Smooth muscle cell (in vitro differentiated cells): ENCODE measurements around the gene MEN1. TPM values are rescaled to one million over a fixed set of nuclear protein-coding genes. Genes with fewer than 3 reads are reported as not detected.

Source experiments
- DNase-seq: peaks from one replicate; lab custom pipeline; 2025; ENCODE audit not compliant: unreplicated experiment; lab: John Stamatoyannopoulos, UW
- H2AFZ ChIP-seq: fragments of 200-600 bp; sonication (generic); 2 replicates; pipeline ENCODE4 v1.6.0; 2016; ENCODE audit warnings: antibody characterized with exemption, low read depth, mild to moderate bottlenecking
- H3F3A ChIP-seq: fragments of 200-600 bp; sonication (generic); 2 replicates; pipeline ENCODE4 v1.6.0; 2017; ENCODE audit warnings: antibody characterized with exemption, low read depth
- H3K27ac ChIP-seq: fragments of 200-600 bp; sonication (generic); 2 replicates; pipeline ENCODE4 v1.5.1; 2016; ENCODE audit warnings: low read depth, mild to moderate bottlenecking
- H3K27me3 ChIP-seq: fragments of 200-600 bp; sonication (generic); 2 replicates; pipeline ENCODE4 v1.6.1; 2016; ENCODE audit warnings: low read depth, mild to moderate bottlenecking
- H3K36me3 ChIP-seq: fragments of 200-600 bp; sonication (generic); 2 replicates; pipeline ENCODE4 v1.5.1; 2016; ENCODE audit warnings: low read depth
- H3K4me1 ChIP-seq: fragments of 200-600 bp; sonication (generic); 2 replicates; pipeline ENCODE4 v1.5.1; 2016; ENCODE audit warnings: low read depth
- H3K4me2 ChIP-seq: fragments of 200-600 bp; sonication (generic); 2 replicates; pipeline ENCODE4 v1.6.0; 2016; ENCODE audit warnings: mild to moderate bottlenecking
- H3K4me3 ChIP-seq: fragments of 200-600 bp; sonication (generic); 2 replicates; pipeline ENCODE4 v1.5.1; 2016; ENCODE audit warnings: mild to moderate bottlenecking
- H3K79me2 ChIP-seq: fragments of 200-600 bp; sonication (generic); 2 replicates; pipeline ENCODE4 v1.6.0; 2016; ENCODE audit warnings: low read depth, mild to moderate bottlenecking
- H3K9ac ChIP-seq: fragments of 200-600 bp; sonication (generic); 2 replicates; pipeline ENCODE4 v1.6.0; 2016; ENCODE audit warnings: low read depth
- H3K9me3 ChIP-seq: fragments of 200-600 bp; sonication (generic); replicated peaks from 2 replicates; pipeline ENCODE4 v1.5.1; 2016; ENCODE audit warnings: low read depth
- H4K20me1 ChIP-seq: fragments of 200-600 bp; sonication (generic); 2 replicates; pipeline ENCODE4 v1.6.0; 2016; ENCODE audit warnings: low read depth
- CTCF ChIP-seq: fragments of 200-600 bp; sonication (generic); IDR thresholded peaks from 2 replicates; pipeline ENCODE4 v1.5.1; 2017; ENCODE audit warnings: borderline replicate concordance, mild to moderate bottlenecking, antibody characterized with exemption; ENCODE audit not compliant: insufficient read depth, poor library complexity, severe bottlenecking
- WGBS: methylation state at CpG from one replicate; pipeline ENCODE4 v1.1.7; 2016; ENCODE audit warnings: low lambda C conversion rate; 5-methylcytosine and 5-hydroxymethylcytosine counted together
- polyA plus RNA-seq: library from polyadenylated mRNA; unstranded; fragments of >200 nt; fragmentation: Nextera tagmentation; extraction: Ambion mirVana; gene quantifications from 2 replicates; pipeline ENCODE4 v1.2.1, GENCODE V29; 2016
- total RNA-seq: library from RNA; depleted of rRNA; stranded (reverse); fragments of >200 nt; gene quantifications from 2 replicates; pipeline ENCODE4 v1.2.3, GENCODE V29; 2014

MEN1 gene
- total and polyA plus RNA-seq, 2 experiments from 2014 or later, result 11.6 to 37.3 TPM

DNA sequence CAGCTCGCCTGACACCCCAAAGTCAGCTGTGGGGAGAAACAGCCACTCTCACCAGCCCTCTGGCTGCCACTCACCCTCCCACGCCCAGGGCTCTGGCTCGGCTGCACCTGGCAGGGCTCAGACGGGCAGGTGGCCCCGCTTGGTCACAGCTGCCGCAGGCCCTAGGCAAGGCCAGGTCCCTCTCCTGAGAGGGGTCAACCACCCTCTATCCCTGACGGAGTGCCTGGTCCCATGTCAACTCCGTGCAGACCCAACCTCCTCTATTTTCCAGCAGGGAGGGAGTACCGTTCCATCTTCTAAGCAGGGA lies 9.2 kb downstream of the MEN1 start:
- no peak overlapping the region for H2AFZ ChIP-seq
- TF ChIP-seq CTCF, result no peak
- no peak overlapping the region for H3K4me3 ChIP-seq
- H4K20me1 ChIP-seq, result no peaks in the 10 kb centered on the region
- no peaks in the 10 kb centered on the region for H3K79me2 ChIP-seq
- no peaks in the 10 kb centered on the region for H3K9me3 ChIP-seq
- no peak for DNase-seq
- H3K27me3 ChIP-seq, result no peaks in the 10 kb centered on the region
- 94% methylated on average over 9 of the region's 9 CpGs for WGBS
- H3K27ac ChIP-seq, result no peak overlapping the region
- H3K9ac ChIP-seq, result no peak overlapping the region
- peaks cover 7% of the 10 kb centered on the region for H3F3A ChIP-seq
- H3K4me2 ChIP-seq, result no peak overlapping the region
- H3K4me1 ChIP-seq, result peaks cover 12% of the 10 kb centered on the region
- H3K36me3 ChIP-seq, result no peaks in the 10 kb centered on the region

DNA sequence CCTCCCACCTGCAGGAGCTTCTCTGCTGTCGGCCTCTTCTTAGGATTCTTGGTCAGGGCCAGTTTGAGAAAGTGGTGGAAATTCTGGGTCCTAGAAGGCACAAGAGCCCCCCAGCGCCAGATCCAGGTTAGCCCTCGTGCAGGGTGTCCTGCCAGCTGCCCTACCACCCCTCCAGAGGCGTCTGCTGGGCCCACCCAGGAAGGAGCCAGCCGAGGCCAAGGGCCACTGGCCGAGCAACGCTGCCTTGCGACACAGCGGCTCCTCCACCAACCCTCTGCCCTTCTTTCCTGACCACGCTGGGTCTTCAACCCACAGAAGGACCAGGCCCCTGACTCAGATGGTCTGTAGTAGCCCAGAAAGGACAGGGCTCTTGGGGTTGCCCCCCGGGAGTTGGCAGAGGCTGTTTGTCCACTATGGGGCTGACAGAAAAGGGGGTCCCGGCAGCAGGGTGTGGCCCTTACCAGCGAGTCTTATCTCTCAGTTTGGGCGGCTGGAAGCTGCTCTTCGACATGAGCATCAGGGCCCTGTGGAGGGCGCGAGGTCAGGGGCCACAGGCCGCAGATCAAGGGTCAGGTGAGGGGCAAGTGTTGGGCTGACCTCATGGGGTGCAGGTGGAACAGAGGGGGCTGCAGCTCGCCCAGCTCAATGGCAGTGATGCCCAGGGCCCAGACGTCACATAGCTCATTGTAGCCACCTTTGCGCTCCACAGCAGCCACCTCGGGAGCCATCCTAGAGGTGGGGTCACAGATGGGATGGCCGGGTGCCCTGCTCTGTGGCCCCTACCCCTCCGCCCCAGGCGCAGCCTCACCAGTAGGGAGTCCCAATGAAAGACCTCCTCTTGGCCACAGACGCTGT lies 9.8 kb downstream of the MEN1 start:
- Histone ChIP-seq H4K20me1 (no peaks in the 10 kb centered on the region), H2AFZ (no peak overlapping the region), H3K9me3 (no peaks in the 10 kb centered on the region), H3K4me2 (no peak overlapping the region), H3F3A (peaks cover 7% of the 10 kb centered on the region), H3K36me3 (no peaks in the 10 kb centered on the region), H3K4me3 (no peak overlapping the region), H3K4me1 (peaks cover 12% of the 10 kb centered on the region), H3K27ac (no peak overlapping the region), H3K9ac (no peak overlapping the region), H3K27me3 (no peaks in the 10 kb centered on the region), H3K79me2 (no peaks in the 10 kb centered on the region)
- 92% methylated on average over 26 of the region's 26 CpGs for WGBS
- DNase-seq, result no peak
- no peak for TF ChIP-seq CTCF

DNA sequence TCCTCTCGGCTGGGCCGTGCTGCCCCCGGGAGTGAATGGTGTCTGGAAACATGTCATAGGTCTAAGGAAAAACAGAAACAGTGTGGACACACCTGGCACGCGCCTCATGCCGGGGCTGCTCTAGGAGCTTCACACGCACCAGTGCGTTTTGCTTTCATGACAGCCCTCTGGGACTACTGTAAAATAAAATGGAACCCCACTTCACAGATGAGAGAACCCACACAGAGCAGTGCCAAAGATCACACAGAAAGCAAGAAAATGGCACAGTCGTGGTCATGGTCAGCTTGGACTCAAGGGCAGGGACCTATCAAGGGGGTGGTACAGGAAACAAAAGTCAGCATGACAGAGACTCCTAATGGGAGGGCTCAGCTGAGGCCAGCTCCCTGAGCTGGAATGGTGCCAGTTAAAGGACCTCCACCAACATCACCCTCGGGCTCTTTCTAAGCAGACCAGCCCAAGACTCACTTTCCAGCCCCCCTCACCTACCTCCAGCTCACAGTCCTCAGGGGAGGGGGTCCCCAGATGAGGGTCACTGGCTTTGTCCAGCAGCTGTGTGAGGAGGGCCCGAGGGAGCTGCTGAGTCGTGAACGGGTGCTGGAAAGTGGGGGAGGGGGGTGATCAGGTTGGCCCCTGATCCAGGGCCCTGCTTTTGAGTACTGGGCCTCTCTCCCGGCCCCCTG lies 10.6 kb downstream of the MEN1 start:
- Histone ChIP-seq H2AFZ (no peak overlapping the region), H3F3A (peaks cover 7% of the 10 kb centered on the region), H3K4me1 (peaks cover 12% of the 10 kb centered on the region), H3K4me3 (no peak overlapping the region), H3K36me3 (no peaks in the 10 kb centered on the region), H3K9ac (no peak overlapping the region), H3K27ac (no peak overlapping the region), H3K79me2 (no peaks in the 10 kb centered on the region), H3K9me3 (no peaks in the 10 kb centered on the region), H3K27me3 (no peaks in the 10 kb centered on the region), H3K4me2 (no peak overlapping the region), H4K20me1 (no peaks in the 10 kb centered on the region)
- WGBS, result 94% methylated on average over 14 of the region's 14 CpGs
- no peak for TF ChIP-seq CTCF
- DNase-seq, result no peak
